MM.1S (cell line): Measurements from ENCODE around the gene MAP3K2.

Experiments used
- CTCF ChIP-seq: fragments of 300-600 bp; sonication (generic); IDR thresholded peaks from 2 replicates; pipeline ENCODE4 v1.5.1; 2016; ENCODE audit warnings: antibody characterized with exemption, low read length, mixed read lengths
- EZH2 ChIP-seq: fragments of 300-600 bp; sonication (generic); optimal IDR thresholded peaks from 2 replicates; pipeline ENCODE3; 2017; ENCODE audit warnings: low read depth, mild to moderate bottlenecking, antibody characterized with exemption, low read length, mixed read lengths
- EZH2phosphoT487 ChIP-seq: fragments of 300-600 bp; sonication (generic); IDR thresholded peaks from 2 replicates; pipeline ENCODE4 v1.6.1; 2018; ENCODE audit warnings: antibody characterized with exemption, low read length

GRCh38 chr2:127362971-127363370, 24.8 kb downstream of the MAP3K2 start:
- no peak for TF ChIP-seq CTCF
- no peak for TF ChIP-seq EZH2phosphoT487
- no peak for TF ChIP-seq EZH2
